Astrocyte of the cerebellum (primary cell): ENCODE measurements around the gene PPM1L.

ENCODE experiments used
- DNase-seq: peaks from one replicate; pipeline ENCODE4 v3.0.0-alpha.2; 2011; ENCODE audit warnings: low read depth
- H3K4me3 ChIP-seq: 2 replicates; pipeline ENCODE4 v1.5.1; 2011; ENCODE audit warnings: mild to moderate bottlenecking, low read depth, low read length, moderate library complexity
- CTCF ChIP-seq: IDR thresholded peaks from 2 replicates; pipeline ENCODE4 v1.5.1; 2012; ENCODE audit warnings: low read length, low read depth, moderate library complexity, mild to moderate bottlenecking; ENCODE audit errors: missing control alignments
- in situ Hi-C: cut with HindIII; loops from 2 replicates; pipeline ENCODE4 v1.10.0; 2017; ENCODE audit warnings: low sequenced_read_pairs

The PPM1L gene

GRCh38 chr3:160748787-160749186 is 7.2 kb upstream of the PPM1L start:
- in situ Hi-C loops = no loop called here
- DNase-seq = no peak
- no peak for TF ChIP-seq CTCF
- H3K4me3 ChIP-seq = no peak overlapping the region

GRCh38 chr3:160753953-160754352 is 2.1 kb upstream of the PPM1L start:
- peak overlapping the region; percentile 71 for H3K4me3 ChIP-seq
- no peak for TF ChIP-seq CTCF
- DNase-seq = no peak
- in situ Hi-C loops = no loop called here

GRCh38 chr3:160754371-160754854 is 1.6 kb upstream of the PPM1L start:
- no peak for TF ChIP-seq CTCF
- H3K4me3 ChIP-seq = peak overlapping the region; percentile 71
- in situ Hi-C loops = no loop called here
- peak; percentile 27 for DNase-seq

GRCh38 chr3:160754855-160755747 is 930 bp upstream of the PPM1L start:
- in situ Hi-C loops = no loop called here
- DNase-seq = peak; percentile 61
- peak overlapping the region; percentile 71 for H3K4me3 ChIP-seq
- no peak for TF ChIP-seq CTCF

- in situ Hi-C loops = no loop called here
- DNase-seq = no peak
- TF ChIP-seq CTCF = no peak
- peak overlapping the region; percentile 71 for H3K4me3 ChIP-seq
These were observed 1.4 kb downstream of the PPM1L start for GRCh38 chr3:160757233-160758106.

- no peak for TF ChIP-seq CTCF
- in situ Hi-C loops = no loop called here
- H3K4me3 ChIP-seq = no peak overlapping the region
- DNase-seq = no peak
These were observed 3.0 kb downstream of the PPM1L start for GRCh38 chr3:160758929-160759577.
